ENCODE results near the gene DDX49. TPM values are rescaled to one million over a fixed set of nuclear protein-coding genes. Genes with fewer than 3 reads are reported as not detected.
A peak's percentile ranks its signal among the peaks of the same experiment; 100 is the strongest.

Gene DDX49
- total and polyA plus RNA-seq, 2 of the 4 experiments (the other 2 are of a cell fraction): 50.9 to 52.1 TPM

- H4K91ac ChIP-seq (ENCODE audit: insufficient read depth, low read depth, low read length): no peak overlapping the region
- H3K27me3 ChIP-seq (ENCODE audit: control insufficient read depth, insufficient read depth, low read length): no peaks in the 10 kb centered on the region
- H3K56ac ChIP-seq (ENCODE audit: extremely low read depth, insufficient read depth, low read length): no peak overlapping the region
- peaks cover 67% of the 10 kb centered on the region for H3K36me3 ChIP-seq (ENCODE audit: control insufficient read depth, insufficient read depth, low read length)
- H4K20me1 ChIP-seq (ENCODE audit: insufficient read depth, low read length): peaks cover 27% of the 10 kb centered on the region
- TF ChIP-seq SMC3 (IDR thresholded peaks at IDR 0.05; ENCODE audit: low read depth, low read length) (no peak), BHLHE40 (IDR thresholded peaks at IDR 0.05; ENCODE audit: low read depth, low read length) (no peak), NFE2L2 (IDR thresholded peaks at IDR 0.05; ENCODE audit: low read depth, low read length) (no peak), MAFK (IDR thresholded peaks at IDR 0.05; ENCODE audit: low read depth, low read length) (no peak), POLR2A (IDR thresholded peaks at IDR 0.05; ENCODE audit: low read depth, low read length) (no peak), RAD21 (IDR thresholded peaks at IDR 0.05; ENCODE audit: low read length) (no peak), CEBPB (IDR thresholded peaks at IDR 0.05; ENCODE audit: low read depth, low read length) (no peak), RCOR1 (IDR thresholded peaks at IDR 0.05; ENCODE audit: insufficient replicate concordance, low read length) (no peak), MAZ (IDR thresholded peaks at IDR 0.05; ENCODE audit: borderline replicate concordance, low read depth, low read length) (no peak), CHD1 (IDR thresholded peaks at IDR 0.05; ENCODE audit: low read depth, low read length) (no peak), FOS (IDR thresholded peaks at IDR 0.05; ENCODE audit: low read depth, low read length) (no peak), ELK1 (IDR thresholded peaks at IDR 0.05; ENCODE audit: borderline replicate concordance, low read depth, low read length) (no peak), MXI1 (IDR thresholded peaks at IDR 0.05; ENCODE audit: borderline replicate concordance, low read depth, low read length) (no peak), RFX5 (IDR thresholded peaks at IDR 0.05; ENCODE audit: low read depth, low read length) (no peak)
- TF ChIP-seq, protein P1, sequence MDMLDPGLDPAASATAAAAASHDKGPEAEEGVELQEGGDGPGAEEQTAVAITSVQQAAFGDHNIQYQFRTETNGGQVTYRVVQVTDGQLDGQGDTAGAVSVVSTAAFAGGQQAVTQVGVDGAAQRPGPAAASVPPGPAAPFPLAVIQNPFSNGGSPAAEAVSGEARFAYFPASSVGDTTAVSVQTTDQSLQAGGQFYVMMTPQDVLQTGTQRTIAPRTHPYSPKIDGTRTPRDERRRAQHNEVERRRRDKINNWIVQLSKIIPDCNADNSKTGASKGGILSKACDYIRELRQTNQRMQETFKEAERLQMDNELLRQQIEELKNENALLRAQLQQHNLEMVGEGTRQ (IDR thresholded peaks at IDR 0.05; ENCODE audit: low read depth, low read length): no peak
- TF ChIP-seq, protein P2, sequence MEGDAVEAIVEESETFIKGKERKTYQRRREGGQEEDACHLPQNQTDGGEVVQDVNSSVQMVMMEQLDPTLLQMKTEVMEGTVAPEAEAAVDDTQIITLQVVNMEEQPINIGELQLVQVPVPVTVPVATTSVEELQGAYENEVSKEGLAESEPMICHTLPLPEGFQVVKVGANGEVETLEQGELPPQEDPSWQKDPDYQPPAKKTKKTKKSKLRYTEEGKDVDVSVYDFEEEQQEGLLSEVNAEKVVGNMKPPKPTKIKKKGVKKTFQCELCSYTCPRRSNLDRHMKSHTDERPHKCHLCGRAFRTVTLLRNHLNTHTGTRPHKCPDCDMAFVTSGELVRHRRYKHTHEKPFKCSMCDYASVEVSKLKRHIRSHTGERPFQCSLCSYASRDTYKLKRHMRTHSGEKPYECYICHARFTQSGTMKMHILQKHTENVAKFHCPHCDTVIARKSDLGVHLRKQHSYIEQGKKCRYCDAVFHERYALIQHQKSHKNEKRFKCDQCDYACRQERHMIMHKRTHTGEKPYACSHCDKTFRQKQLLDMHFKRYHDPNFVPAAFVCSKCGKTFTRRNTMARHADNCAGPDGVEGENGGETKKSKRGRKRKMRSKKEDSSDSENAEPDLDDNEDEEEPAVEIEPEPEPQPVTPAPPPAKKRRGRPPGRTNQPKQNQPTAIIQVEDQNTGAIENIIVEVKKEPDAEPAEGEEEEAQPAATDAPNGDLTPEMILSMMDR (conservative IDR thresholded peaks at IDR 0.05; ENCODE audit: low read depth, low read length): no peak
- H2BK120ac ChIP-seq (ENCODE audit: low read depth, low read length): no peak overlapping the region
- H4K5ac ChIP-seq (ENCODE audit: low read depth, low read length): no peak overlapping the region
- ChIA-PET CTCF (no interaction called here), POLR2A (ENCODE audit: unreplicated experiment) (no interaction called here)
- H3K27ac ChIP-seq (ENCODE audit: insufficient read depth, low read length): no peak overlapping the region
- H2BK15ac ChIP-seq (ENCODE audit: low read depth, low read length): no peak overlapping the region
- no peak overlapping the region for H2AK5ac ChIP-seq (ENCODE audit: low read depth, low read length)
- H3K14ac ChIP-seq (replicated peaks; ENCODE audit: low read depth, low read length): no peak overlapping the region
- dilution Hi-C loops (cut with HindIII; ENCODE audit: low sequenced_read_pairs, unreplicated experiment) (no loop called here), intact Hi-C loops (cut with micrococcal nuclease) (no loop called here), in situ Hi-C loops (cut with MboI; ENCODE audit: low sequenced_read_pairs) (no loop called here)
- no peak overlapping the region for H3K4me2 ChIP-seq (ENCODE audit: low read depth, low read length)
- no peak overlapping the region for H3K18ac ChIP-seq (ENCODE audit: low read depth, low read length)
- H3K4me3 ChIP-seq (ENCODE audit: insufficient read depth, low read depth, low read length): no peak overlapping the region
- H3K9me1 ChIP-seq (ENCODE audit: insufficient read depth, low read length): no peaks in the 10 kb centered on the region
- no peak overlapping the region for H2BK5ac ChIP-seq (ENCODE audit: low read depth, low read length, poor library complexity, severe bottlenecking)
- DNase-seq (no peak), ATAC-seq (ENCODE audit: low read depth) (no peak)
- peak overlapping the region; percentile 50 for H2AK9ac ChIP-seq (replicated peaks; ENCODE audit: low read depth, low read length, poor library complexity)
- H4K8ac ChIP-seq (ENCODE audit: low read depth in 2 of 2, low read length in 2 of 2): no peak overlapping the region
- H3K9ac ChIP-seq (ENCODE audit: low read depth, low read length): no peak overlapping the region
- no peak overlapping the region for H3K4ac ChIP-seq (ENCODE audit: low read depth, low read length)
- H3K9me3 ChIP-seq (ENCODE audit: control insufficient read depth, insufficient read depth, low read length): no peaks in the 10 kb centered on the region
- no TSS peak for BruUV-seq (replicated peaks)
- H3K79me1 ChIP-seq (ENCODE audit: low read depth in 1 of 2, low read length in 2 of 2): peaks cover 6 to 22% of the 10 kb centered on the region in 2 experiments
- no peak overlapping the region for H2AFZ ChIP-seq (replicated peaks; ENCODE audit: low read length, poor library complexity)
- H3K23ac ChIP-seq (ENCODE audit: low read depth, low read length): no peak overlapping the region
- H2BK20ac ChIP-seq (ENCODE audit: low read depth, low read length): no peak overlapping the region
- WGBS, 2 experiments (ENCODE audit: extremely low coverage in 2 of 2, insufficient read length in 1 of 2): 100% methylated on average over 3 of the region's 26 CpGs; no CpG with 5 or more reads in 1 of the 2 experiments
- no peaks in the 10 kb centered on the region for H3K4me1 ChIP-seq (ENCODE audit: control insufficient read depth, insufficient read depth, low read length)
These were observed 13.8 kb upstream of the DDX49 start for GRCh38 chr19:18905513-18906236.
